ENCODE data around the gene GHR. TPM values are rescaled to one million over a fixed set of nuclear protein-coding genes. Genes with fewer than 3 reads are reported as not detected.

The GHR gene
- total RNA-seq, 2 donors from 2014 or later = 0.27 to 1.2 TPM

DNA sequence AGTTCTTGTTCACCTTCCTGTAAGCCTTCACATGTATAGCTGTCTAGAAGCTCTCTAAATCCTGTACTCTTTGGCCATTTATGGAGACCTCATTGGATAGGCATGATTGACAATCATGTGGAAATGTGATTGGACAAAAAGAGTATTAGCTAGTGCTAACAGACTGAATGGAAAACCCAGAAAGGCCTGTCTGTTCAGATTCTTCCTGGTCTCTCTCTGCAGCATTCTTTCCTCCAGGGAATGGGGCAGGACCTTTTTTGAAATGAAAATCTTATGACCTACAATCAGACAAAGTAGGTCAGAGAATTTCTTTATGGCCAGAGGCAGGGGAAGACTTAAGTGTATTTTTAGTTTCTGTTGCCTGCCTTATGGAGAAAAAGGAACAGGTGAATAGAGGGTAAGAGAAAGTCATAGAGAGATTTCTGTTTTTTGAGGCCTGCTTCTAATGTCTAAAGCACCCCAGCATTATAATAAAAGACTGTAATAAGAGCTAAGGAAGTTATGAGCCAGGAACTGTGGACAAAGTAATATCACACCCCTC, 181.0 kb downstream of the GHR start:
- Mint-ChIP-seq H3K27me3 (ENCODE audit: insufficient read depth) (peaks cover 2% of the 10 kb centered on the region), H3K36me3 (ENCODE audit: low read depth) (no peaks in the 10 kb centered on the region), H3K4me1 (peaks cover 23% of the 10 kb centered on the region), H3K4me3 (no peak overlapping the region), H3K9me3 (no peaks in the 10 kb centered on the region), H3K27ac (no peak overlapping the region)
- H3K4me3 ChIP-seq (ENCODE audit: low read length) = no peak overlapping the region
- DNase-seq = no peak
- H3K36me3 ChIP-seq (ENCODE audit: control insufficient read depth, insufficient read depth, low read length) = no peaks in the 10 kb centered on the region
- H3K27ac ChIP-seq (ENCODE audit: low read depth, low read length) = no peak overlapping the region
- no peak overlapping the region for H3K9ac ChIP-seq (ENCODE audit: extremely low read depth, low read length, poor library complexity, severe bottlenecking)
- H3K27me3 ChIP-seq (ENCODE audit: control insufficient read depth, insufficient read depth, low read length, poor library complexity, severe bottlenecking) = no peaks in the 10 kb centered on the region
- TF ChIP-seq, protein P1, sequence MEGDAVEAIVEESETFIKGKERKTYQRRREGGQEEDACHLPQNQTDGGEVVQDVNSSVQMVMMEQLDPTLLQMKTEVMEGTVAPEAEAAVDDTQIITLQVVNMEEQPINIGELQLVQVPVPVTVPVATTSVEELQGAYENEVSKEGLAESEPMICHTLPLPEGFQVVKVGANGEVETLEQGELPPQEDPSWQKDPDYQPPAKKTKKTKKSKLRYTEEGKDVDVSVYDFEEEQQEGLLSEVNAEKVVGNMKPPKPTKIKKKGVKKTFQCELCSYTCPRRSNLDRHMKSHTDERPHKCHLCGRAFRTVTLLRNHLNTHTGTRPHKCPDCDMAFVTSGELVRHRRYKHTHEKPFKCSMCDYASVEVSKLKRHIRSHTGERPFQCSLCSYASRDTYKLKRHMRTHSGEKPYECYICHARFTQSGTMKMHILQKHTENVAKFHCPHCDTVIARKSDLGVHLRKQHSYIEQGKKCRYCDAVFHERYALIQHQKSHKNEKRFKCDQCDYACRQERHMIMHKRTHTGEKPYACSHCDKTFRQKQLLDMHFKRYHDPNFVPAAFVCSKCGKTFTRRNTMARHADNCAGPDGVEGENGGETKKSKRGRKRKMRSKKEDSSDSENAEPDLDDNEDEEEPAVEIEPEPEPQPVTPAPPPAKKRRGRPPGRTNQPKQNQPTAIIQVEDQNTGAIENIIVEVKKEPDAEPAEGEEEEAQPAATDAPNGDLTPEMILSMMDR (conservative IDR thresholded peaks at IDR 0.05) = no peak
- no peaks in the 10 kb centered on the region for H3K9me3 ChIP-seq (ENCODE audit: control insufficient read depth, low read length)
- no peaks in the 10 kb centered on the region for H3K4me1 ChIP-seq (ENCODE audit: control insufficient read depth, insufficient read depth, low read length)

DNA sequence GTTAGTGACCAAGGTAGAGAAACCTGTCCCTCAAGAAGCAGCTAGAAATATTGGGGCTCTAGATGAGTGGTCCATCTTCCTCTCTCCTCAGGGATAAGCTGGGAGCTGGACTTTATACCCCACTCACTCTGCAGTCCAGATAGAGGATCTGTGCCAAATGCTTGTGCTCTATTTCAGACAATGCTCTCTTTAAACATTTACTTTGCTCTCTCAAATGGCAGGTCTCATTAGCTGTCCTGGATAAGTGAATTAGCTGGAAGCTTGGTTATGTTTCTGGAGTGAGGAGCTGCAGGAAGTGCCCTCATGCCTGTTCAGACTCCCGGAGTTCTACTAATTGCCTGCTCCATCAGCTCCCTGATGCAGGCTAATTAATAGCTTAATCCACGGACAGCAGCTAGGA, 182.3 kb downstream of the GHR start:
- no peaks in the 10 kb centered on the region for H3K4me1 ChIP-seq (ENCODE audit: control insufficient read depth, insufficient read depth, low read length)
- no peaks in the 10 kb centered on the region for H3K36me3 ChIP-seq (ENCODE audit: control insufficient read depth, insufficient read depth, low read length)
- Mint-ChIP-seq H3K4me1 (peaks cover 23% of the 10 kb centered on the region), H3K4me3 (no peak overlapping the region), H3K36me3 (ENCODE audit: low read depth) (no peaks in the 10 kb centered on the region), H3K27ac (no peak overlapping the region), H3K9me3 (no peaks in the 10 kb centered on the region), H3K27me3 (ENCODE audit: insufficient read depth) (peaks cover 2% of the 10 kb centered on the region)
- DNase-seq = no peak
- no peak overlapping the region for H3K9ac ChIP-seq (ENCODE audit: extremely low read depth, low read length, poor library complexity, severe bottlenecking)
- 93 to 100% methylated on average over 2 of the region's 2 CpGs for WGBS, 2 experiments (ENCODE audit: insufficient coverage in 1 of 2, insufficient read length in 1 of 2)
- no peaks in the 10 kb centered on the region for H3K27me3 ChIP-seq (ENCODE audit: control insufficient read depth, insufficient read depth, low read length, poor library complexity, severe bottlenecking)
- H3K9me3 ChIP-seq (ENCODE audit: control insufficient read depth, low read length) = no peaks in the 10 kb centered on the region
- no peak overlapping the region for H3K4me3 ChIP-seq (ENCODE audit: low read length)
- H3K27ac ChIP-seq (ENCODE audit: low read depth, low read length) = no peak overlapping the region
- TF ChIP-seq, protein P1 (conservative IDR thresholded peaks at IDR 0.05) = no peak

DNA sequence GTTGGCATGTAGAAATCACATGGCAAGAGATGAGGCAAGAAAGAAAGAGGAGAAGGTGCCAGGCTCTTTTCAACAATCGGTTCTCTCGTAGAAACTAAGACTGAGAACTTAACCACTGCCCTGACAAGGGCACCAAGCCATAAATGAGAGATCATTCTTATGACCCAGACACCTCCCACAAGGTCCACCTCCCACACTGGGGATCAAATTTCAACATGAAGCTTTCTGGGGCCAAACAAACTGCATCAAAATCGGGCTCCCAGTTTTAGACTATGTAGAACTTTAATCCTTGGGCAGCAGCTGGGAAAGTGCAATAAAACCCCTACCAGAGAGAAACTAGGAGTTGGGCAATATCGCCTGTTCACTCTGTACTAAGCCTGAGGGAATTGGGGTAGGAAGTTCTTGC, 183.2 kb downstream of the GHR start:
- H3K9me3 ChIP-seq (ENCODE audit: control insufficient read depth, low read length) = no peaks in the 10 kb centered on the region
- Mint-ChIP-seq H3K36me3 (ENCODE audit: low read depth) (no peaks in the 10 kb centered on the region), H3K4me1 (peaks cover 23% of the 10 kb centered on the region), H3K9me3 (no peaks in the 10 kb centered on the region), H3K4me3 (no peak overlapping the region), H3K27me3 (ENCODE audit: insufficient read depth) (peaks cover 2% of the 10 kb centered on the region), H3K27ac (no peak overlapping the region)
- H3K9ac ChIP-seq (ENCODE audit: extremely low read depth, low read length, poor library complexity, severe bottlenecking) = no peak overlapping the region
- 91 to 100% methylated on average over 1 to 4 of the region's 4 CpGs for WGBS, 2 experiments (ENCODE audit: insufficient coverage in 1 of 2, insufficient read length in 1 of 2)
- H3K27me3 ChIP-seq (ENCODE audit: control insufficient read depth, insufficient read depth, low read length, poor library complexity, severe bottlenecking) = no peaks in the 10 kb centered on the region
- no peak for DNase-seq
- no peak overlapping the region for H3K4me3 ChIP-seq (ENCODE audit: low read length)
- H3K27ac ChIP-seq (ENCODE audit: low read depth, low read length) = no peak overlapping the region
- no peaks in the 10 kb centered on the region for H3K36me3 ChIP-seq (ENCODE audit: control insufficient read depth, insufficient read depth, low read length)
- TF ChIP-seq, protein P1 (conservative IDR thresholded peaks at IDR 0.05) = no peak
- no peaks in the 10 kb centered on the region for H3K4me1 ChIP-seq (ENCODE audit: control insufficient read depth, insufficient read depth, low read length)
